ENCODE data around the gene MAGI3. TPM values are rescaled to one million over a fixed set of nuclear protein-coding genes. Genes with fewer than 3 reads are reported as not detected.

The MAGI3 gene
- total and polyA plus RNA-seq, 12 donors = 3.3 to 17.6 (median 11.8) TPM

DNA sequence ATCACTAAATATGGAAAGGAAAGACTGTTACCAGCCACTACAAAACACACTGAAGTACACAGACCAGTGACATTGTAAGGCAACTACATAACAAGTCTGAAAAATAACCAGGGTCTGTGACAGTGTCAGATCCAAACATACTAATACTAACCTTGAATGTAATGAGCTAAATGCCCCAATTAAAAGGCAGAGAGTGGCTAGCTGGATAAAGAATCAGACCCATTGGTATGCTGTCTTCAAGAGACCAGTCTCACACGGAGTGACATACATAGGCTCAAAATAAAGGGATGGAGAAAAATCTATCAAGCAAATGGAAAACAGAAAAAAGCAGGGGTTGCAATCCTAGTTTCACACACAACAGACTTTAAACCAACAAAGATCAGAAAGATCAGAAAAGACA is 100.1 kb downstream of the MAGI3 start:
- Histone ChIP-seq H3K4me3 (no peak overlapping the region), H3K36me3 (replicated peaks in 1 of 2) (no peaks in the 10 kb centered on the region), H3K9me3 (replicated peaks in 1 of 3) (peaks cover 0 to 6% (median 0%) of the 10 kb centered on the region in 3 donors), H3K27ac (no peak overlapping the region), H3K27me3 (no peaks in the 10 kb centered on the region), H3K4me1 (replicated peaks in 1 of 2) (no peaks in the 10 kb centered on the region)
- no peak for TF ChIP-seq CTCF (IDR thresholded peaks at IDR 0.05)
- 87 to 96% (median 96%) methylated on average over 1 of the region's 1 CpG for WGBS, 4 donors
- no peak for DNase-seq
- intact Hi-C loops (cut with DNase I) = no loop called here

- no peak for DNase-seq
- WGBS, 4 donors = 78 to 98% (median 95%) methylated on average over 3 of the region's 3 CpGs
- TF ChIP-seq CTCF (IDR thresholded peaks at IDR 0.05) (no peak), POLR2A (IDR thresholded peaks at IDR 0.05) (no peak)
These were observed 103.2 kb downstream of the MAGI3 start for GRCh38 chr1:113493533-113493932.

DNA sequence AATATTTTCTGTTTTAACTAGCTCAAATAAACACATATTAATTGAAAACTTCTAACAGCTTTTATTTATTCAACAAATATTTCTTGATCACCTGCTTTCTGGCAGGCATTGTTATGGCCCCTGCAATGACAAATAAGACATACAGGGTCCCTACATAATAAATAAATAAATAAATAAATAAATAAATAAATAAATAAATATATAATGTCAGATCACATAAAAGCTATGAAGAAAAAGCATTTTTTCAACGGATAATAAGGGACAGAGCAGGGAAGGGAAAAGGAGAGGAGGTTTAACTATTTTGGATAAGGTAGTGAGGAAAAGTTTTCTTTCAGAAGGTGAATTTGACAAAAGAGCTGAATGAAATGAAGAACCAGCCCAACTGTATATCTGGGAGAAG is 115.0 kb downstream of the MAGI3 start:
- no peaks in the 10 kb centered on the region for H3K36me3 ChIP-seq (replicated peaks in 1 of 2)
- H3K9me3 ChIP-seq (replicated peaks in 1 of 3) = no peaks in the 10 kb centered on the region
- no peak for TF ChIP-seq POLR2A (IDR thresholded peaks at IDR 0.05)
- TF ChIP-seq CTCF (IDR thresholded peaks at IDR 0.05) = no peak
- no peaks in the 10 kb centered on the region for H3K27me3 ChIP-seq
- 79 to 95% (median 87%) methylated on average over 1 of the region's 1 CpG for WGBS, 4 donors
- intact Hi-C loops (cut with DNase I) = no loop called here
- H3K4me1 ChIP-seq (replicated peaks in 1 of 2) = no peaks in the 10 kb centered on the region
- no peak for DNase-seq
- no peak overlapping the region for H3K4me3 ChIP-seq
- no peak overlapping the region for H3K27ac ChIP-seq

More at GRCh38 chr1:113493533-113493932, 103.2 kb downstream of the MAGI3 start:
- Histone ChIP-seq H3K4me1 (replicated peaks in 1 of 2) (no peaks in the 10 kb centered on the region), H3K4me3 (no peak overlapping the region), H3K27me3 (no peaks in the 10 kb centered on the region), H3K27ac (no peak overlapping the region), H3K9me3 (replicated peaks in 1 of 3) (peaks cover 0 to 6% (median 0%) of the 10 kb centered on the region in 3 donors), H3K36me3 (replicated peaks in 1 of 2) (no peaks in the 10 kb centered on the region)
- intact Hi-C loops (cut with DNase I) = no loop called here

DNA sequence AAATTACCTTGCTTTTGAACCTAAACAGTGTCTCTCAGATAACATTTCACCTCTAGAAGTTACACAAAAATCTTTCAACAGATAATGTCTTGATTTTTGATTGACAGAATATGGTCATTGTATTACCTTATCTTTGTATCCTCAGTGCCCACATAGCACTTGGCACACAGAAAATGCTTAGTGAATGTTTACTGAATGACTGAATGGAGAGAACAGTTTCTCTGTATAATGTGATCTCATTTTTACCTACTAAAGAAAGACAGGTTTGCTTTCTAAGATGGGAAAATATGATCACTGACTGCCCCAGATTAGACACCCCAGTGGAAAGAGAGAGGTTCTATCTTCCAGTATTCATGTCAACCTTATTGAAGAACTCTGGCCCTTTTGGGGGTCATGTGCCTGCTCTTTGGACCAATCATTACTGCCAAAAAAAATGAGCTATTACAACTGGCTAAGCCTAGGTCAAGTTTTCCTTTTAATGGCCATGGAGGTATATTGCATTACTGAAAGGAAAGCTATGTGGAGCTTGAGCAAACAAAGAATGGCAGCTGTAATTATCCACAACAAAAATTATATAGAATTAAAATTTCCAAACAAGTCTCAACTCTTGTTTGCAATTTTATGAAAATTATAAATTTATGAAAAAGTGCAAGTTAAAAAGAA is 117.4 kb downstream of the MAGI3 start:
- no peaks in the 10 kb centered on the region for H3K27me3 ChIP-seq
- no peaks in the 10 kb centered on the region for H3K4me1 ChIP-seq (replicated peaks in 1 of 2)
- no peak for TF ChIP-seq CTCF (IDR thresholded peaks at IDR 0.05)
- no peak for TF ChIP-seq POLR2A (IDR thresholded peaks at IDR 0.05)
- DNase-seq = no peak
- peaks cover 0 to 7% (median 0%) of the 10 kb centered on the region in 3 donors for H3K9me3 ChIP-seq (replicated peaks in 1 of 3)
- intact Hi-C loops (cut with DNase I) = no loop called here
- H3K4me3 ChIP-seq = no peak overlapping the region
- H3K27ac ChIP-seq = no peak overlapping the region
- H3K36me3 ChIP-seq (replicated peaks in 1 of 2) = no peaks in the 10 kb centered on the region

Data from adrenal gland (tissue), 12 donors.